Measurements from ENCODE around the gene SUPT6H.

SUPT6H gene

DNA sequence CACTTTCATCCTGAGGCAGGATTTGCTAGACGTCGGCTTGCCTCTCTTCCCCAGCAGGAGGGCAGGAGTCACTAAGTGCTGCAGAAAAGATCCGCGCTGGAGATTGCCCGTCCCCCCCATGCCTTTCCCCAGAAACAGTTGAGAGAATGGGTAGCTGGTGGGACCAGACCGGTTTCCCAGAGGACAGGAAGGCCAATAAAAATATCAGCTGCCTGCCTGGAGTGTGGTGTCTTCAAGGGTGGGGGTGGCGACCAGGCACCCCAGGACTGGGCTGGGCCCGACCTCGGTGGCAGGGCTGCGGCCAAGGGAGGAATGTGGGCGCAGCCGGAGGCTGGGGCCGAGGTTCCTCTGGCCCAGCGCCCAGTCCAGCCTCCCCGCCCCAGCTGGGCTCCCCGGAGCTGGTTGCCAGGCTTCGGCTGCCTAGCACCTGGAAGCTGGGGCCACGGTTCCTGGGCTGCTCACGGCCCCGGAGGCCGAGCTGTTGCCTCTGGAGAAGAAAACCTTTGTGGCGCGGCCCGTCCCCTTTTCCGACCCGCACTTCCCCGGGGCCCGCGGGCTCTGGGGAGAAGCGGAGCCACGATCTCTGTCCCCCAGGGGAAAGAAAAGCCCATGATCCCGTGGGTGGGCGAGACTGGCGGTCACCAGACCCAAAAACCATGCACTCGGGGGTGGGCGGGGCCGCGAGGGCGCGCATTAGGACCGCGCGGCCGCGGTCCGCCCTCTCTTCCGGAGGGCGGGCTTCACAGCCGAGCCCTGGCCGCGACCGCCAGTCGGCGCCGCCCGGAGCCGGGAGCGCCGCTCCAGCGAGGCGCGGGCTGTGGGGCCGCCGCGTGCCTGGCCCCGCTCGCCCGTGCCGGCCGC is 81.5 kb downstream of the SUPT6H start, which contains the start of gene TRAF4:
TRAF4 (plus strand) TSS at position 769 of the 861 bp plus-strand sequence. CDS start 102 bp downstream, outside the sequence.
- DNase-seq (ENCODE audit: insufficient read length), result peak; percentile 74
- FAIRE-seq, result no peak
- TF ChIP-seq POLR2A (IDR thresholded peaks at IDR 0.05; ENCODE audit: low read depth, low read length), result peak; percentile 96
- TF ChIP-seq TAF1 (IDR thresholded peaks at IDR 0.05; ENCODE audit: borderline replicate concordance, low read depth, low read length), result peak; percentile 85; the same call in 1 of the 2 replicates
- peak; percentile 93 for TF ChIP-seq POLR2AphosphoS5 (IDR thresholded peaks at IDR 0.05; ENCODE audit: low read depth, low read length)

DNA sequence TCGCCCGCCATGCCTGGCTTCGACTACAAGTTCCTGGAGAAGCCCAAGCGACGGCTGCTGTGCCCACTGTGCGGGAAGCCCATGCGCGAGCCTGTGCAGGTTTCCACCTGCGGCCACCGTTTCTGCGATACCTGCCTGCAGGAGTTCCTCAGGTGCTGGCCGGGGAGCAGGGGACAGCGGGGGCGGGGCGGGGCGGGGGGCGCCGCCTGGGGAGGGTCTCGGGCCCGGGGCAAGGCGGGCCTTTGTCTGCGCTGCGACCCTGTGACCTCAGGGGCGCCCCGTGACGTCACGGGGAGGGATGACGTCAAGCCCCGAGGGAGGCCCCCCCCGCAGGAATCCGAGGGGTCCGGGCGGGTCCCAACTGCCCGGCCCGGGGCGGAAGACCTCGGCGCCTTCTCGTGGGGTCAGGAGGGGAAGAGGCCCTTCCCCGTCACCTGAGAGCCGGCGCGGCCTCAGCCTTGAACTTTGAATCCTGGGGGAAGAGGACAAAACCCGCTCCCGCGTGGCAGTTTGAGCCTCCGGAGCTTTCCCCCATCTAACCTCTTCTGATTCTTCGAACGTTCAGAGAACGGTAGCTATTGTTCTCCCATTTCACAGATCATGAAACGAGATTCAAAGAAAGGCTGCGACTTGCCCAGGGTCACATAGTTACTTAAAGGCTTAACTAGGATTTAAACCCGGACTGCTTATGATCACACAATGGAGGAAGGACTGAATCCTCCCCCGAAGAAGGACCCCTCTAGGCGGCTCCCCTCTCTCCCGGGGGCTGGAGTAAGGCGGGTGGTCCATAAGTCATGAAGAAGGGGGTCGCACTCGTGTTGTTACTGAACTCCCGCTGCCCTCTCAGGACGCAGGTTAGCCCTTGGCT is 82.3 kb downstream of the SUPT6H start:
- FAIRE-seq (no peak), DNase-seq (ENCODE audit: insufficient read length) (no peak)
- TF ChIP-seq POLR2AphosphoS5 (IDR thresholded peaks at IDR 0.05; ENCODE audit: low read depth, low read length) (no peak), POLR2A (IDR thresholded peaks at IDR 0.05; ENCODE audit: low read depth, low read length) (no peak), TAF1 (IDR thresholded peaks at IDR 0.05; ENCODE audit: borderline replicate concordance, low read depth, low read length) (no peak)

DNA sequence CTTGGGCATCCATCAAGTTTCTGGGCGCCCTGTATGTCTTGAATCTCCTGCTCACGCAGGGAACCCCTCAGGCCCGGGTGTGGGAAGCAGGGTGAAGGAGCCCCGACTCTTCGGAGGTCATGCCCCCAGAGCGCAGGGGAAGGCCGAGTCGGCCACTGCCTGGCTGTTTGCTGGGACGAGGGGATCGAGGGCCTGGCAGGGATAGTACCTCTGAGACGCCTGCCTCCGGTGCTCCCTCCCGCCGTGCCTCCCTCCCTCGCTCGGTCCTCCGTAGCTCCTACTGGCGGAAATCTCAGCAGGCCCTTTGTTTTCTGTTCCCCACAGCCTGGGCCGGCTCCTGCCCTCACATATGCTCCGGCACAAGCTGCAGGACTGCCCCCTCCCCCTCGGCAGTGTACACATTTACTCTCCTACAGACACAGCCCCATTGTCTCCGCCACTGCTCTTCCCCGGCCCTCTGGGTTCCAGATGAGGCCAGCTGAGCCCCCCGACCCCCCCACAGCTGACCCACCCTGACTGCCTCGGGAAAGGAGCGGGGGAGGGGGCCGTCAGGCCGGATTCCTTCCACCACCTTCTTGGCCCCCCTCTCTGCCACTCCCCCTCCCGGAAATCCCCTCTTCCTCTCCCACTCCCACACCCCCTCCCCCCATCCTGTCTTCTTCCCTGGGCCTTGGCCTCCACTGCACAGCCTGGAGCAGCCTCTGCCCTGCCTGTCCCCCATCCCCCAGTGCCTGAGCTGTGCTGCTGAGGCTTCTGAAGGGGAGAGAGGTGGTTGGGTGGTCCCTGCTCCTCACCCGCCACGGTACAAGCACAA is 83.2 kb downstream of the SUPT6H start:
- TF ChIP-seq POLR2AphosphoS5 (IDR thresholded peaks at IDR 0.05; ENCODE audit: low read depth, low read length), result no peak
- no peak for TF ChIP-seq POLR2A (IDR thresholded peaks at IDR 0.05; ENCODE audit: low read depth, low read length)
- TF ChIP-seq TAF1 (IDR thresholded peaks at IDR 0.05; ENCODE audit: borderline replicate concordance, low read depth, low read length), result no peak
- FAIRE-seq (no peak), DNase-seq (ENCODE audit: insufficient read length) (no peak)

DNA sequence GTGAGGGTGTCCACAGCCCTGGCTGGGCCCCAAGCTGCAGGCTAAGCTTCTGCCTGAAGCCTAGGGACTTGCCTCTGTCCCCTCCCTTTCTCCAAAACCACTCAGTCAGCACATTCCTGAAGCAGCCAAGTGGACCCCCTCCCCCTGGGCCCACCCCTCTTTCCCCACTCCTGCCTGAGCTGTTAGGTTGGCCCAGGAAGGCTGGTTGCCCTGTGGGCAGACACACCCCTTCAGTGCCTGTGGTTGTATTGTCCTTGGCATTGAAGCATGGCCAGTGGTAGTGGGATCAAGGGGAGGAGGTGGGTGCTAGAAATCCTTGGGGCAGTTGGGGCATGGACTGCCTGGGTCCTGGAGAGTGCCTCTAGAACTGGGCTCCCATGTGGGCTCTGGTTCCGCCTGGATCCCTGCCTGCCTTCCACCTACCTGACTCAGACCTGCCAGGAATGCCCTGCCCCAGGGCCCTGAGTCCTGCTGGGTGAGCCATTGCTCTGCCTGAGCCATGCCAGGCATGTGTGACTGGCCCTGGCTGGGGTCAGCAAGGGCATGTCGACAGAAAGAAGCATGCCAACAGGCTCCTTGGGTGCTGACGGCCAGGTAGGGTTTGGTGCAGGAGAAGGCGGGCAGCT is 83.9 kb downstream of the SUPT6H start:
- no peak for FAIRE-seq
- peak; percentile 31; the same call in 1 of the 2 replicates for TF ChIP-seq POLR2AphosphoS5 (IDR thresholded peaks at IDR 0.05; ENCODE audit: low read depth, low read length)
- 0 out of 2 replicates have a peak, but pooled peaks have one; percentile 17 for TF ChIP-seq POLR2A (IDR thresholded peaks at IDR 0.05; ENCODE audit: low read depth, low read length)
- TF ChIP-seq TAF1 (IDR thresholded peaks at IDR 0.05; ENCODE audit: borderline replicate concordance, low read depth, low read length), result no peak
- DNase-seq (ENCODE audit: insufficient read length), result no peak

DNA sequence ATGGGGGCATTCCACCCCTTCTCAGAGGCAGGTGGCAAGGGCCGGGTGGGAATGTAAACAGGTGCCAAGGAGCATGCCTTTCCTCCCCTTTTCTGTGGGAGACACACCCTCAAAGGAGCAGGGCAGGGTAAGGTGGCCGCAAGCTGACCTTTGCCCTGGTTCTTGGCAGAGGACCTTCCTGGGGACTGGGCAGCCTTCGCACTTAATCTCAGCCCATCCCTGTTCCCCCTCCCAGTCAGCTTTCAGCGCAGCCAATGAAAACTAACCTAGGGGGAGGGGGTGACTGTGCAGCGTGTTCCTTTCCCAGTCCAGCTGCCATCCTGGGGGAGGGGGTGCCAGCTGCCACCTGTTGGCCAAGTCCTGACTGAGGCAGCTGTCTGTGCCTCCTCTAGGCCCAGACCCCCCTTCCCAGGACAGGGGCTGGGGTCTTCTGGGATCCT is 84.6 kb downstream of the SUPT6H start:
- DNase-seq (ENCODE audit: insufficient read length) (no peak), FAIRE-seq (no peak)
- TF ChIP-seq POLR2A (IDR thresholded peaks at IDR 0.05; ENCODE audit: low read depth, low read length) (no peak; the same call in 1 of the 2 replicates), TAF1 (IDR thresholded peaks at IDR 0.05; ENCODE audit: borderline replicate concordance, low read depth, low read length) (no peak), POLR2AphosphoS5 (IDR thresholded peaks at IDR 0.05; ENCODE audit: low read depth, low read length) (no peak; the same call in 1 of the 2 replicates)

DNA sequence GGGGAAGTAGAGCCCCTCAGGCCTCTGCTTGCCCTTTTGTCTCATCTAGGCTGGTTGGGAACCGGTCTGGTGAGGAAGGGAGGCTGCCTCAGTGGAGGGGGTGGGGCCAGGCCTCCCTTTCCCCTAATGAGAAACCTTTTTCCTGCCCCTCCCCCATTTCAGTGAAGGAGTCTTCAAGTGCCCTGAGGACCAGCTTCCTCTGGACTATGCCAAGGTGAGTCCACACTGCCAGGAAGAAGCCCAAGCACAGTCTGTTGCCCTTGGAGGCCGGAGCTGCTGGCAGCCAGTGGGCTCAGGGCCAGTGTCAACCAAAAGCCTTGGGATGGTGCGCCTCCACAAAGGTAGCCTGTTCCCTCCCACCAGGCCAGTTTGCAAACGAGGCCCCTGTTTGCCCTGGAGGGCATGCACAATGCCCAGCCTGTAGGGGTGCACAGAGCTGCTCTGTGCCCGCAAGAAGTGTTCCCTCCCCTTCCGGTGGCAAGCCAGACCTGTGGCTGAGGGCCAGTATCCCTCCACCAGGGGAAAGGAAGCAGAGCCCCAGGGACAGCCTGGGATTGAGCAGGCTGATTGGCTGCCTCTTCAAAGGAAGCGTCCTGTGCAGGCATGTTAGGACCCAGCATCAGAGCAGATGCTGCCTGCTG is 85.2 kb downstream of the SUPT6H start:
- no peak for DNase-seq (ENCODE audit: insufficient read length)
- no peak for TF ChIP-seq TAF1 (IDR thresholded peaks at IDR 0.05; ENCODE audit: borderline replicate concordance, low read depth, low read length)
- TF ChIP-seq POLR2A (IDR thresholded peaks at IDR 0.05; ENCODE audit: low read depth, low read length), result no peak
- no peak for TF ChIP-seq POLR2AphosphoS5 (IDR thresholded peaks at IDR 0.05; ENCODE audit: low read depth, low read length)
- FAIRE-seq, result no peak

DNA sequence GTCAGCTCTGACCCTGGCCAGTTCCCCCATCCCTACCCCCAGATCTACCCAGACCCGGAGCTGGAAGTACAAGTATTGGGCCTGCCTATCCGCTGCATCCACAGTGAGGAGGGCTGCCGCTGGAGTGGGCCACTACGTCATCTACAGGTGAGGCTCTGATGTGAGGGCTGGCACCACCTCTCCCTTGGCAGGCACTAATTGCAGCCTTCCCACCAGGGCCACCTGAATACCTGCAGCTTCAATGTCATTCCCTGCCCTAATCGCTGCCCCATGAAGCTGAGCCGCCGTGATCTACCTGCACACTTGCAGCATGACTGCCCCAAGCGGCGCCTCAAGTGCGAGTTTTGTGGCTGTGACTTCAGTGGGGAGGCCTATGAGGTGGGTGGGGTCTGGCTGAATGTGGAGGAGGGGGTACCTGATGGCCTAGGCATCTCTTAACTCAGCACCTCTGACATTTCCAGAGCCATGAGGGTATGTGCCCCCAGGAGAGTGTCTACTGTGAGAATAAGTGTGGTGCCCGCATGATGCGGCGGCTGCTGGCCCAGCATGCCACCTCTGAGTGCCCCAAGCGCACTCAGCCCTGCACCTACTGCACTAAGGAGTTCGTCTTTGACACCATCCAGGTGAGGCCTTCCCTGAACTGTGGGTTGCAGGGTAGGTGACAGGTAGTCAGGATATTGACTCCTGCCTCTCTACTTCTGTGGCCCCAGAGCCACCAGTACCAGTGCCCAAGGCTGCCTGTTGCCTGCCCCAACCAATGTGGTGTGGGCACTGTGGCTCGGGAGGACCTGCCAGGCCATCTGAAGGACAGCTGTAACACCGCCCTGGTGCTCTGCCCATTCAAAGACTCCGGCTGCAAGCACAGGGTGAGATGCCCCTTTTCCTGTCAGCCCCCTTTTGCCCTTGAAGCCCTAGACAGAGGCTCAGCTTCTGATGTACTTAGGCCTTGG is 86.1 kb downstream of the SUPT6H start:
- TF ChIP-seq POLR2AphosphoS5 (IDR thresholded peaks at IDR 0.05; ENCODE audit: low read depth, low read length), result no peak
- TF ChIP-seq POLR2A (IDR thresholded peaks at IDR 0.05; ENCODE audit: low read depth, low read length), result no peak
- DNase-seq (ENCODE audit: insufficient read length) (no peak), FAIRE-seq (no peak)

DNA sequence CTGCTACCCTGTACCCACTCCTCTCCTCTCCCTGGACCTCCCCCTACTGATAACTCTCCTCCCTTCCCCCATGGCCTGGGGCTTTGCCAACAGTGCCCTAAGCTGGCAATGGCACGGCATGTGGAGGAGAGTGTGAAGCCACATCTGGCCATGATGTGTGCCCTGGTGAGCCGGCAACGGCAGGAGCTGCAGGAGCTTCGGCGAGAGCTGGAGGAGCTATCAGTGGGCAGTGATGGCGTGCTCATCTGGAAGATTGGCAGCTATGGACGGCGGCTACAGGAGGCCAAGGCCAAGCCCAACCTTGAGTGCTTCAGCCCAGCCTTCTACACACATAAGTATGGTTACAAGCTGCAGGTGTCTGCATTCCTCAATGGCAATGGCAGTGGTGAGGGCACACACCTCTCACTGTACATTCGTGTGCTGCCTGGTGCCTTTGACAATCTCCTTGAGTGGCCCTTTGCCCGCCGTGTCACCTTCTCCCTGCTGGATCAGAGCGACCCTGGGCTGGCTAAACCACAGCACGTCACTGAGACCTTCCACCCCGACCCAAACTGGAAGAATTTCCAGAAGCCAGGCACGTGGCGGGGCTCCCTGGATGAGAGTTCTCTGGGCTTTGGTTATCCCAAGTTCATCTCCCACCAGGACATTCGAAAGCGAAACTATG is 87.0 kb downstream of the SUPT6H start:
- TF ChIP-seq TAF1 (IDR thresholded peaks at IDR 0.05; ENCODE audit: borderline replicate concordance, low read depth, low read length), result no peak
- peak; percentile 28 for TF ChIP-seq POLR2A (IDR thresholded peaks at IDR 0.05; ENCODE audit: low read depth, low read length)
- DNase-seq (ENCODE audit: insufficient read length), result no peak
- no peak for FAIRE-seq

Measured in GM12892 (cell line).